Activated CD4-positive, alpha-beta T cell treated with anti-CD3 and anti-CD28 coated beads, Interleukin-2, amount 10 ng/mL, durations not matched to agents 7 days and 5 days (primary cell): ENCODE data around the gene CDON. TPM values are rescaled to one million over a fixed set of nuclear protein-coding genes. Genes with fewer than 3 reads are reported as not detected.

Experiments used
- CTCF ChIA-PET: fragments of 350-600 bp; sonication (Branson Sonifier 250); formaldehyde crosslinking; loops from one replicate; lab custom pipeline; 2021; ENCODE audit warnings: antibody characterized with exemption; lab: Charles Lee
- POLR2A ChIA-PET: fragments of 350-600 bp; sonication (Branson Sonifier 250); formaldehyde crosslinking; loops from one replicate; lab custom pipeline; 2021; ENCODE audit warnings: antibody characterized with exemption; lab: Charles Lee
- DNase-seq: peaks from one replicate; pipeline ENCODE4 v3.0.0-alpha.2; 2020
- H3K27ac Mint-ChIP-seq: one replicate; pipeline ENCODE4 v1.8.0; 2021; ENCODE audit warnings: mild to moderate bottlenecking, moderate library complexity, mixed read lengths
- H3K27me3 Mint-ChIP-seq: one replicate; pipeline ENCODE4 v1.8.0; 2021; ENCODE audit warnings: mixed read lengths
- H3K36me3 Mint-ChIP-seq: one replicate; pipeline ENCODE4 v1.8.0; 2021; ENCODE audit warnings: low read depth, mixed read lengths
- H3K4me1 Mint-ChIP-seq: one replicate; pipeline ENCODE4 v1.8.0; 2021; ENCODE audit warnings: mixed read lengths
- H3K4me3 Mint-ChIP-seq: one replicate; pipeline ENCODE4 v1.8.0; 2021; ENCODE audit warnings: mild to moderate bottlenecking, moderate library complexity, mixed read lengths
- H3K9me3 Mint-ChIP-seq: one replicate; pipeline ENCODE4 v1.8.0; 2021; ENCODE audit warnings: mixed read lengths
- total RNA-seq, 2 experiments: library from RNA; stranded (reverse); gene quantifications; one replicate each; pipeline ENCODE4 v1.2.3, GENCODE V29; 2021

The CDON gene, protein sequence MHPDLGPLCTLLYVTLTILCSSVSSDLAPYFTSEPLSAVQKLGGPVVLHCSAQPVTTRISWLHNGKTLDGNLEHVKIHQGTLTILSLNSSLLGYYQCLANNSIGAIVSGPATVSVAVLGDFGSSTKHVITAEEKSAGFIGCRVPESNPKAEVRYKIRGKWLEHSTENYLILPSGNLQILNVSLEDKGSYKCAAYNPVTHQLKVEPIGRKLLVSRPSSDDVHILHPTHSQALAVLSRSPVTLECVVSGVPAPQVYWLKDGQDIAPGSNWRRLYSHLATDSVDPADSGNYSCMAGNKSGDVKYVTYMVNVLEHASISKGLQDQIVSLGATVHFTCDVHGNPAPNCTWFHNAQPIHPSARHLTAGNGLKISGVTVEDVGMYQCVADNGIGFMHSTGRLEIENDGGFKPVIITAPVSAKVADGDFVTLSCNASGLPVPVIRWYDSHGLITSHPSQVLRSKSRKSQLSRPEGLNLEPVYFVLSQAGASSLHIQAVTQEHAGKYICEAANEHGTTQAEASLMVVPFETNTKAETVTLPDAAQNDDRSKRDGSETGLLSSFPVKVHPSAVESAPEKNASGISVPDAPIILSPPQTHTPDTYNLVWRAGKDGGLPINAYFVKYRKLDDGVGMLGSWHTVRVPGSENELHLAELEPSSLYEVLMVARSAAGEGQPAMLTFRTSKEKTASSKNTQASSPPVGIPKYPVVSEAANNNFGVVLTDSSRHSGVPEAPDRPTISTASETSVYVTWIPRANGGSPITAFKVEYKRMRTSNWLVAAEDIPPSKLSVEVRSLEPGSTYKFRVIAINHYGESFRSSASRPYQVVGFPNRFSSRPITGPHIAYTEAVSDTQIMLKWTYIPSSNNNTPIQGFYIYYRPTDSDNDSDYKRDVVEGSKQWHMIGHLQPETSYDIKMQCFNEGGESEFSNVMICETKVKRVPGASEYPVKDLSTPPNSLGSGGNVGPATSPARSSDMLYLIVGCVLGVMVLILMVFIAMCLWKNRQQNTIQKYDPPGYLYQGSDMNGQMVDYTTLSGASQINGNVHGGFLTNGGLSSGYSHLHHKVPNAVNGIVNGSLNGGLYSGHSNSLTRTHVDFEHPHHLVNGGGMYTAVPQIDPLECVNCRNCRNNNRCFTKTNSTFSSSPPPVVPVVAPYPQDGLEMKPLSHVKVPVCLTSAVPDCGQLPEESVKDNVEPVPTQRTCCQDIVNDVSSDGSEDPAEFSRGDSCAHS (N-terminal part only)
- 1 to 10 TPM; 2.6 to 3.4 TPM for total RNA-seq

DNA sequence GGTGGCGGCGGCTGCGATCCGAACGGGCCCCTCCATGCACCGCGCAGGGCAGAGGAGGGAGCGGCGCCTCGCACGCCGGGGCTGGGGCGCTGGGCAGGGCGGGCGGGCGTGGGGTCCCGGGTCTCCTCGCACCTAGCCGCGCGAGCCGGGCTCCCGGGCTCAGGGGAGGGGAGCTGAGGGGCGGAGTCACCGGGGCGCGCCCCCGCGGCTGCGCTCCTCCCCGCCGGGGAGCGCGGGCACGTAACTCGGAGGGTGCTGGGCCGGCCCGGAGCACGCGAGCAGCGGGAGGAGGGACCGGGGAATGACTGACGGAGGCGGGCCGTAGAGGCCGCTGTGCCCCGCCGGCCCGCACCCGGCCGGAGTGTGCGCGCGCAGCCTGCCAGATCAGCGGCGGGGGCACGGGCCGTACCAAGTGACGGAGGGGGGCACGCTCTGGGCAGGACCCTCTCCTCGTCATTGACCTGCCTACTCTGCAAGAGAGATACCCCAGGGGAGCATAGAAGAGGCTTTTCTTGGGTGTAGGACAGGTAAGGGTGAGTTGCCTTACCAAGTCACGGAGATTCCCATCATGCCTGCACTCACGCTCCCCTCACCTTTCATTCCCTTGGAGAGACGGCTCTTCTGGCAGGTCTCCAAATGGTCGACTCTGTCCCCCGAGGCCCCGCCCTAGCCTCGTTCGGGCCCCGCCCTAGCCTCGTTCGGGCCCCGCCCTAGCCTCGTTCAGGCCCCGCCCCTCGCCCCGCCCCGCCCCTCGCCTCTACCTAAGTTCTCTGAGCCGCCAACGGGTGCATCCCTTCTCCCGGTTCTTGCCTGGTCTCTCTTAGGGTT lies at the start of gene CDON:
Gene CDON (minus strand): TSS at position 188 of the 828 bp plus-strand sequence. CDS start 39,390 bp downstream, outside the sequence.
- Mint-ChIP-seq H3K4me3 (peak within 1 kb of the TSS; percentile 77), H3K36me3 (no peaks in the 10 kb centered on the region), H3K4me1 (peaks cover 10% of the 10 kb centered on the region), H3K27ac (peak within 1 kb of the TSS; percentile 98), H3K9me3 (no peaks in the 10 kb centered on the region), H3K27me3 (peaks cover 55% of the 10 kb centered on the region)
- DNase-seq: peak; percentile 91
- ChIA-PET POLR2A (no interaction called here), CTCF (interaction anchor here (0.6 kb wide), 1 partner anchor 78 kb away, joined by 4 read pairs; no protein-coding TSS in a partner anchor)

DNA sequence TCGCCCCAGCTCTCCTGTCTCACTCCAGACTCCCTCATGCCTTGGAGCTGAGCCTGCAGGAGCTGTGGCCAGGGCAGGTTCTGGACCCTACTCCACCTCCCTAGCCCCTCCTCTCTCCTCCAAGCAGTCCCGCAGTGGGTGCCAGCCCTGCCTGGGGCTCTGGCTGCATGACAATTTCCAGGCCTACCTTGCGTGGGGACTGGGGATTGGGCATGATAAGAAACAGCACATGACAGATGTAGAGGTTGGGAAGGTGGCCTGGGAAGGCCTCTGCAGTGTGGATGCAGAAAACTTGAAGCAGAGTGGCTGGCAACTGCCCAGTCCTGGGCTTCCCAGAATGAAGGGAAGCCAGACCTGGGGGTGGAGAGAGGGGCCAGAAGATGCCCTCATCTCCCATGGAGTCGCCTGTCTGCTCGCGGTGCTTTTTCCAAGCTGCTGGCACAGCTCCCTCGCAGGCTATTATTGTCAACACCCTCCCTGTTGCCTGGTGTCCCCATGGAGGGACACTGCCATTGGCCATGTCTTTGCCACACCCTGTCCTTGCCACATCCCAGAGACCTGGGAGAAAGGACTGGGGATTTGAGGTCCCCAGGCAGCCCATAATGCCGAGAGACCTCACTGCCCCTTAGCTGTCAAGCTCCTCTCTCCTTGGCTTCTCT lies 48.9 kb upstream of the CDON start:
- Mint-ChIP-seq H3K27me3 (no peaks in the 10 kb centered on the region), H3K4me3 (no peak overlapping the region), H3K4me1 (peaks cover 2% of the 10 kb centered on the region), H3K27ac (no peak overlapping the region), H3K9me3 (no peaks in the 10 kb centered on the region), H3K36me3 (no peaks in the 10 kb centered on the region)
- no peak for DNase-seq
- ChIA-PET CTCF (interaction anchor here (1.5 kb wide), 1 partner anchor 82 kb away, joined by 4 read pairs; no protein-coding TSS in a partner anchor), POLR2A (no interaction called here)

DNA sequence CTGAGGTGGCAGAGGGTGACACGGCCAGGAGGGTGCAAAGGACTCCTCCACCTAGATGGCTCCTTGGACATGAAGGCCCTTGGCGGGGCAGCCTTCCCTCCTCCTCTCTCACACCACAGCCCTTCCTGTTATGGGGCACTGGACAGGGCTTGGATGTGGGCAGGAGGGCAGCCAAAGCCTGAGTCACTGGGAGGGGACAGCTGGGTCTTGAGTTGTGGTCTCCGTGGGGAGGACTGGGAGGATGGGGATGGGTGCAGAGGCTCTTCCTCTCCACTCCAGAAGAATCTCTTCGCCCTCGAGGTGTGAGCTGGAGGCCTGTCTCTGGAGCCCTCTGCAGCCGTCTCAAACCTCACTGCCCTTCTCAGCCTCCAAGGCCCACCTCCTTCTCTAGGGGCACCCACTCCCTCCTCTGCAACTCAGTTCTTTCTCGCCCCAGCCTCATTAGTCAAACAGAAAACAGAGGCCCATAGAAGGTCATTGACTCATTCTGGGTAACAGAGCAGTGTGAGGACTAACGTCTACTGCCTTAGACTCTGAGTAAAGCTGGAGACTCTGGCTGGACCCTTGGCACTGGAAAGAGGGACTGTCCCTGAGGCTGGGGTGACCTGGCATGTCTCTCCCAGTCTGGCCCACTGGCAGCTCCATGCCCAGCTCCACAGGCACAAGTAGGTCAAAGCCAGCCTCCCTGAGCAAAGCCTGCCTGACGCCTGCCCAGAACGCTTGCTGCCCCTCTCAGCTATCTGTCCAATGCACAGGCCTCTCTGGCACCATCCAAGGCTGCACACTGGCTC lies 47.5 kb upstream of the CDON start:
- DNase-seq: no peak
- ChIA-PET POLR2A (no interaction called here), CTCF (interaction anchor here (0.6 to 1.5 kb wide), 2 partner anchors 13 to 84 kb away, joined by 3 to 4 read pairs; no protein-coding TSS in a partner anchor)
- Mint-ChIP-seq H3K4me3 (no peak overlapping the region), H3K36me3 (no peaks in the 10 kb centered on the region), H3K27me3 (no peaks in the 10 kb centered on the region), H3K4me1 (peaks cover 2% of the 10 kb centered on the region), H3K9me3 (no peaks in the 10 kb centered on the region), H3K27ac (no peak overlapping the region)

DNA sequence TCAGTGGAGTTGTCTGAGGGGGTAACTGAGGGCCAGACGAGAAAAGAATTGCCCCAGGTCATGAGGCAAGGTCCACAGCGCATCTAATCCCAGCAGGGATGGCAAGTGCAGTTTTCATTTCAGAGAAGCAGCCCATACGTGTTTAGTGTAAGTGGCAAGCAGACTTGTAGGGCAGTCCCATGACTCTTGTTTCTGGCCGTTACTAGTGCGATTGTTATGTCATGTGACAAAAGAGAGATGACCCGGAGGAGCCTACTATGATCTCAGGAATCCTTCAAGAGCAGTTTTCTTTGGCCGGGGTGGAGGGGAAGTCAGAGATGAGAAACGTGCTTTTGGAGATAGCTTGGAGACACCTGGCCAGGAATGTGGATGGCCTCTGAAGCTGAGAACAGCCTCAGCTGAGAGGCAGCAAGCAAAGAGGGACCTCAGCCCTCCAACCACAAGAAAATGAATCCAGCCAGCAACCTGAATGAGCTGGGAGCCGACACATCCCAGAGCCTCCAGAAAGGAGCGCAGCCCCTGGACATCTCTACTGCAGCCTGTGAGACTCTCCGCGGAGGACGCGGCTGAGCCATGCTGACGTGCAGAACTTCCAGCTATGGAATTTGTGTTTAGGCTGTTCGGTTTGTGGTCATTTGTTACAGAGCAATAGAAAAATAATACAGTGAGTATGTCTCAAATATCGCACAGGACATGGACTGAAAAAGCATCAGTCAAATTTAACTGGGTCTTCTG lies 44.1 kb upstream of the CDON start:
- Mint-ChIP-seq H3K4me3 (no peak overlapping the region), H3K4me1 (peaks cover 2% of the 10 kb centered on the region), H3K27ac (no peak overlapping the region), H3K27me3 (no peaks in the 10 kb centered on the region), H3K36me3 (no peaks in the 10 kb centered on the region), H3K9me3 (no peaks in the 10 kb centered on the region)
- ChIA-PET POLR2A (no interaction called here), CTCF (no interaction called here)
- DNase-seq: no peak

DNA sequence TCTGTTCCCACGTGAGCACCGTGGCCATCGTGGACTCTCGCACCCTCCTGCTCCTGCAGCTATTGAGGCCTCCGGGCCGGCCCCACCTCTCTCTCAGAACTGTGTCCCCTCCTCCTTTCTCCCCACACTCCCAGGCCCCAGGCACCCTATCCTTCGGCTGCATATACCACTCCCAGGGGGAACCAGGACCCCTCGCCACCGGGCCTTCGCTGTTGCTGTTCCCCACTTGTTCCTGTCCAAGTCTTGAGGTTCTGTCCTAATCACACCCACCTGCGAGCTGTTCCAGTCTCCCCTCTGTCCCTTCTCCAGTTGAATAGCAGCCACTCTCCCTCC lies 43.0 kb upstream of the CDON start:
- POLR2A ChIA-PET: no interaction called here
- CTCF ChIA-PET: interaction anchor here (1.1 kb wide), 1 partner anchor 10 kb away, joined by 3 read pairs; no protein-coding TSS in a partner anchor
- H3K36me3 Mint-ChIP-seq: no peaks in the 10 kb centered on the region
- peaks cover 2% of the 10 kb centered on the region for H3K4me1 Mint-ChIP-seq
- no peaks in the 10 kb centered on the region for H3K27me3 Mint-ChIP-seq
- no peaks in the 10 kb centered on the region for H3K9me3 Mint-ChIP-seq
- no peak overlapping the region for H3K27ac Mint-ChIP-seq
- H3K4me3 Mint-ChIP-seq: no peak overlapping the region
- no peak for DNase-seq

DNA sequence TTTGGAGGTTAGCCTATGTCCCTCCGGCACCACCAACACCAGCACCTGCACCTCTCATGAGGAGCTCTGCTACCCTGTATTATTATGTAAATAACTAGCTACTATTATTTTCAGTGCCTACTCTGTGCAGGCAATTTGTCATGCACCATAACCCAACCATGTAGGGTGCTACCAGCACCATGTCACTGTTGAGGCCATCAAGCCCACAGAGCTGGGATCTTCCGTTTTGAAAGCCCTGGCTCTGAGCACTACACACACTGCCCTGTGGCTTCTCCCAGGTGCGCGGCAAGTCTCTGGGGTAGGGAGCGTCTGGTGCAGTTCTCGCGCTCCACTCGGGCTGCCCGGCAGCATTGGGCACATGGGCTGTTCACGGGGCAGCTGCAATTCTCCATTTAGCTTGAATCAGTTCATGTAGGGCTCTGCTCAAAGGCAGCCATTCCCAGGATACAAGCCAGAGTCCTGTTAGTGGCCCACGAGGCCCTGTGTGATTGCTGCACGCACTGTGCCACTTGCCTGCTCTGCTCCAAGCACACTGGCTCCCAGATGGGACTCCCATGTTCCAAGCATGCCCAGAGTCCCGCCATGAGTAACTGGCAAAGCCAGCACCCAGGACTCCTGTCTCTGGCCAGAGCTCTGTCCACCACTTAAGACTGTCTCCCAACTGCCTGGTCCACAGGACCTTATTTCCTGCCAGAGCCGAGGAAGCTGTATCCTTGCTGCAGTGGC lies 42.5 kb upstream of the CDON start:
- ChIA-PET POLR2A (no interaction called here), CTCF (interaction anchor here (1.1 kb wide), 1 partner anchor 10 kb away, joined by 3 read pairs; no protein-coding TSS in a partner anchor)
- Mint-ChIP-seq H3K27me3 (no peaks in the 10 kb centered on the region), H3K9me3 (no peaks in the 10 kb centered on the region), H3K4me3 (no peak overlapping the region), H3K27ac (no peak overlapping the region), H3K36me3 (no peaks in the 10 kb centered on the region), H3K4me1 (peaks cover under 1% of the 10 kb centered on the region)
- DNase-seq: no peak

DNA sequence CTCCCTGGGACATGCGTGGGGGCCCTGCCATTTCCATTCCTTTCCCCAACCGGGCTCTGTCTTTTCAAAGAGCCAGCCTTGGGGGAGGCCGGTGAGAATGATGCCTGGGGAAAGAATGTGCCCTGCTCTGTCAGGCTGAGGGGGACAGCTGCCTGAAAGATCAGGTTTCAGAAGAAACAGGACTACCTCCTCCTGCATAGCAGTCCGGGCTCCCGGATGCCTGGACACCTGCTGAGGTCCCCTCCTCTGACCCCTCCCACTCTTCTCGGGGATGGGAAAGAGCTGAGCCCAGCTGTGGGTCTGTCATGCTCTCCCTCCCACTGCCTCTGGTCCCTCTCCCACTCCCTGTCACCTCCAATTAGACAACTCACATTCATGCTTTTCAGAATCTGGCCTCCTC lies 41.8 kb upstream of the CDON start:
- Mint-ChIP-seq H3K9me3 (no peaks in the 10 kb centered on the region), H3K27me3 (no peaks in the 10 kb centered on the region), H3K4me3 (no peak overlapping the region), H3K4me1 (no peaks in the 10 kb centered on the region), H3K27ac (no peak overlapping the region), H3K36me3 (no peaks in the 10 kb centered on the region)
- ChIA-PET CTCF (no interaction called here), POLR2A (no interaction called here)
- DNase-seq: no peak

DNA sequence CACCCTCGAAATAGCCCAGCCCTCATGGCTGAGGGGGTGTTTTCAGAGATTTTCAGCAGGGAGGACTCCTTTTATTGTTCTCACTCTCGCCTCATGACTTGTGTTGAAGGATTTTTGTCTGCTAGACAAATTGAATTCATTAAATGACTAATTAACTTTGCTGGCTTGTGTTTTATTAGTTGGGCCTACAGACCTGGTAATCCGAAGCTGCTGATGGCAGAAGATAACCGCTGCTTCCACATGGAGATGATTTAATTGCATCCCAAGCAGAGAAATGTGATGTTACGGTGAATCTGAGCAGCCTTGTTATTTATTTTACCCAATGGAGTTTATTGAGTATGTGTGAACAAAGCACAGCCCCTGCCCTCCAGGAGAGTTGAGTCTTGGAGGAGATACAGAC lies 40.5 kb upstream of the CDON start:
- Mint-ChIP-seq H3K36me3 (no peaks in the 10 kb centered on the region), H3K4me3 (no peak overlapping the region), H3K27me3 (no peaks in the 10 kb centered on the region), H3K27ac (no peak overlapping the region), H3K9me3 (no peaks in the 10 kb centered on the region), H3K4me1 (no peaks in the 10 kb centered on the region)
- CTCF ChIA-PET: no interaction called here
- POLR2A ChIA-PET: no interaction called here
- no peak for DNase-seq

DNA sequence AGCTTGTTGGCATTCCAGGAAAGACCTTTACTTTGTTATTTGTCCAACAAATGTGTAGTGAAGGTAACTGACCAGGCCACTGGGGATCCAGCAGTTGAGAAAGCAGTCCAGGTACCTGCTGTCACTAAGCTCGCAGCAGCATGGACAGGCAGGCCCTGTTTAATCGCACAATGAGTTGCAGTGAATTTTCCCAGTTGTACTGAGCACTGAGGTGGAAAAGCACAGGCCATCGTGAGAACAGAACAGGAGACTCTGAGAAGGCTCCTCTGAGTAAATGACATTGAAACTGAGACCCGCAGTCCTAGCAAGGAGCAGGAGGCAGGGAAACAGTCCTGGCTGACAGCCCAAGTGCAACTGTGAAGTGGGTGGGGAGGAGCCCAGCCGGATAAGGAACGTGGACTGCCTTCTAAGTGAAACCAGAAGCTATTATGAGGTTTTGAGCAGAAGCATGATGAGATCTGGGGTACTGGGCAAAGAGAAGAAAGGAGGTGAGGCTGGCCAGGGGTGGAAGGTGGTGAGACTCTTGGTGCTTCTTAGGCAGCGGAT lies 39.8 kb upstream of the CDON start:
- Mint-ChIP-seq H3K27ac (no peak overlapping the region), H3K9me3 (no peaks in the 10 kb centered on the region), H3K27me3 (no peaks in the 10 kb centered on the region), H3K4me3 (no peak overlapping the region), H3K36me3 (no peaks in the 10 kb centered on the region), H3K4me1 (no peaks in the 10 kb centered on the region)
- DNase-seq: no peak
- CTCF ChIA-PET: interaction anchor here (0.6 to 1.5 kb wide), 2 partner anchors 9 to 10 kb away, joined by 3 read pairs; no protein-coding TSS in a partner anchor
- POLR2A ChIA-PET: no interaction called here

DNA sequence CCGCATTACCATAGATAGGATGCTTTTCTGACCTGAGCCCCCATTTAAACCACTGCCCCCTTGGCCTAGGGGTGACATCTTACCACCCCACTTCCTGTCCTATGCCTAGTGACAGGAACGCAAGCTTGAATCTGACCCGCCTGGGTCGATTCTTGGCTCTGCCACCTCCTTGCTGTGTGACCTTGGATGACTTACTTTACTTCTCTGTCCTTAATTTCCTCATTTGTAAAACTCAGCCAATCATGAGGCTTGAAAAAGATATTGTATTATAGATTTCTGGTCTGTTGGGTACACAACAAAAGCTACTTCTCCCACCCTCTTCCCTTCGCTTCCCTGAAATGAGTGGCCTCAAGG lies 39.2 kb upstream of the CDON start:
- no peaks in the 10 kb centered on the region for H3K27me3 Mint-ChIP-seq
- ChIA-PET POLR2A (interaction anchor here (0.7 kb wide), 1 partner anchor 104 kb away, joined by 3 read pairs; no protein-coding TSS in a partner anchor), CTCF (interaction anchor here (0.5 to 1.5 kb wide), 3 partner anchors 9 to 12 kb away, joined by 3 read pairs; no protein-coding TSS in a partner anchor)
- H3K27ac Mint-ChIP-seq: no peak overlapping the region
- H3K36me3 Mint-ChIP-seq: no peaks in the 10 kb centered on the region
- DNase-seq: no peak
- no peaks in the 10 kb centered on the region for H3K4me1 Mint-ChIP-seq
- H3K4me3 Mint-ChIP-seq: no peak overlapping the region
- H3K9me3 Mint-ChIP-seq: no peaks in the 10 kb centered on the region
